PFSK-1 (cell line): ENCODE data around the gene SKA2.

Experiments used
- FOXP2 ChIP-seq: optimal IDR thresholded peaks from 2 replicates; pipeline ENCODE3; 2011; ENCODE audit warnings: borderline replicate concordance, control low read depth, inconsistent platforms; ENCODE audit not compliant: insufficient read depth; ENCODE audit errors: extremely low read length, extremely low read depth
- POLR2AphosphoS5 ChIP-seq: IDR thresholded peaks from 2 replicates; pipeline ENCODE4 v1.6.1; 2012; ENCODE audit warnings: low read depth, mild to moderate bottlenecking, control low read depth, low read length, moderate library complexity
- REST ChIP-seq, 2 experiments: IDR thresholded peaks; 2 replicates each; pipeline versions ENCODE4 v1.6.1 to v1.8.0; 2011 to 2012; ENCODE audit warnings: low read depth in 2 of 2, low read length in 2 of 2, control low read depth in 1 of 2, inconsistent platforms in 1 of 2, mild to moderate bottlenecking in 1 of 2, moderate library complexity in 1 of 2; ENCODE audit not compliant: insufficient read depth in 1 of 2
- SIN3A ChIP-seq: IDR thresholded peaks from 2 replicates; pipeline ENCODE4 v1.6.1; 2012; ENCODE audit warnings: mild to moderate bottlenecking, low read length, moderate library complexity, borderline replicate concordance; ENCODE audit not compliant: insufficient read depth
- TAF1 ChIP-seq: IDR thresholded peaks from 2 replicates; pipeline ENCODE4 v1.6.1; 2012; ENCODE audit warnings: low read length, control low read depth, borderline replicate concordance; ENCODE audit not compliant: insufficient read depth

SKA2 gene

GRCh38 chr17:59101178-59101577, 53.8 kb downstream of the SKA2 start:
- no peak for TF ChIP-seq POLR2AphosphoS5
- no peak for TF ChIP-seq TAF1
- no peak for TF ChIP-seq SIN3A

- no peak for TF ChIP-seq SIN3A
- no peak for TF ChIP-seq REST (IDR thresholded peaks at IDR 0.05; ENCODE audit: insufficient read depth in 1 of 2, low read depth in 2 of 2, low read length in 2 of 2)
- no peak for TF ChIP-seq TAF1
- TF ChIP-seq FOXP2 = no peak
- no peak for TF ChIP-seq POLR2AphosphoS5
Observed at GRCh38 chr17:59097876-59098275, 57.1 kb downstream of the SKA2 start.

- TF ChIP-seq TAF1 (no peak), POLR2AphosphoS5 (no peak), REST (IDR thresholded peaks at IDR 0.05; ENCODE audit: insufficient read depth in 1 of 2, low read depth in 2 of 2, low read length in 2 of 2) (no peak), FOXP2 (no peak), SIN3A (no peak)
Observed at GRCh38 chr17:59094861-59095530, 60.0 kb downstream of the SKA2 start.

- TF ChIP-seq REST (IDR thresholded peaks at IDR 0.05; ENCODE audit: insufficient read depth in 1 of 2, low read depth in 2 of 2, low read length in 2 of 2) = no peak
- TF ChIP-seq TAF1 = no peak
- no peak for TF ChIP-seq POLR2AphosphoS5
- TF ChIP-seq SIN3A = no peak
- no peak for TF ChIP-seq FOXP2
Observed at GRCh38 chr17:59093702-59094231, 61.2 kb downstream of the SKA2 start.

- no peak for TF ChIP-seq TAF1
- no peak for TF ChIP-seq REST (IDR thresholded peaks at IDR 0.05; ENCODE audit: insufficient read depth in 1 of 2, low read depth in 2 of 2, low read length in 2 of 2)
Observed at GRCh38 chr17:59093145-59093701, 61.8 kb downstream of the SKA2 start.
